GM18505 (cell line): ENCODE results near the gene OR14K1.

ENCODE experiments used
- ATAC-seq: cut with Tn5 transposase; IDR thresholded peaks from one replicate; pipeline ENCODE4 v1.9.1; 2021; ENCODE audit not compliant: unreplicated experiment
- POLR2A ChIP-seq: IDR thresholded peaks from 4 replicates; pipeline ENCODE4 v1.6.1; 2011; ENCODE audit warnings: borderline replicate concordance; ENCODE audit not compliant: insufficient read depth, insufficient read length; ENCODE audit errors: extremely low read depth

Gene OR14K1

GRCh38 chr1:247760456-247760855 lies 22.0 kb downstream of the OR14K1 start, which contains the start of gene OR1C1:
OR1C1 (minus strand) TSS chr1:247760556; CDS start chr1:247758406, 2,150 bp downstream.
- no peak for ATAC-seq
- no peak for TF ChIP-seq POLR2A

- ATAC-seq: no peak
- TF ChIP-seq POLR2A: no peak
Observed at GRCh38 chr1:247769603-247770002, 31.2 kb downstream of the OR14K1 start.
